Stimulated activated CD8-positive, alpha-beta memory T cell treated with anti-CD3 and anti-CD28 coated beads, Interleukin-12 subunit alpha, Interleukin-12 subunit beta, amount 100 ng/mL, for 4 hours (primary cell): Measurements from ENCODE around the gene SLC2A6.
A peak's percentile ranks its signal among the peaks of the same experiment; 100 is the strongest.
"Not testable (repeated sequence)": the region's sequence is repeated elsewhere in the genome, so short reads cannot be mapped to it uniquely, and the experiment has no call there.

Source experiments
- DNase-seq: peaks from one replicate; pipeline ENCODE4 v3.0.0-alpha.2; 2020; ENCODE audit warnings: low read depth

SLC2A6 gene

DNA sequence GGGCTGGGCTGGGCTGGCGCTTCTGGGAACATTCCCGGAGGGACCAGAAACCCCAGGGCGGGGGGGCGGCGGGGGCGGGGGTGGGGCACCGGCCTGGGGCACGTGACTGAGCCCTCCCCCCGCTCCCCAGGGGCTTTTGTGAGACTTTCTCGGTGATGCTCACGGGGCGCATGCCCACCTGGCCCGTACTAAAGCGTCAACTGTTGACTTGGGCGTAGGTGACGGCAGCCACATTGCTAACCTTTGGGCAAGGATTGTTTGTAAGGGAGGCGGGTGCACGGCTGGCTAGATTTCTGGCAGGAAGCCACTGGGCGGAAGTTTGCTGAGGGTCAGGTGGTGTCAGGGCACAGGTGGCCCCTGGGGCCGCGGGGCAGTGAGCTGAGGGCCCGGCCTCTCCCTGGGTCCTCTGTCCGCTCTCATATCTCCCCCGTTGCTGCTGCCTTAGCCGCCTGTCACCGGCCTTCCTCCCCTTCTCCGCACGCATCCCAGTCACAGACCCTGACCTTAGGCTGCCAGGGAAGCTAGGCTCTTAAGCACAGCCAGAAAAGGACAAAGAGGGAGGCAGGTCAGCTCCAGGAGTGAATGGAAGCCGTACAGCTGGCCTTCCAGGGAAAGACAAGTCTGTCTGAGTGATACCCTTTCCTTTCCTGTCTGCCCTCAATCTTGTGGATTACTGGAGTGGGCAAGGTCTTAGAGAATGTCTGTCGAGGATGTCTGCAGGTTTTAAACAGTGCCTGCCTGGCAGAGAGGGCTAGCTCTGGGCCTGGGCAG, 18.3 kb downstream of the SLC2A6 start:
- DNase-seq = no peak

DNA sequence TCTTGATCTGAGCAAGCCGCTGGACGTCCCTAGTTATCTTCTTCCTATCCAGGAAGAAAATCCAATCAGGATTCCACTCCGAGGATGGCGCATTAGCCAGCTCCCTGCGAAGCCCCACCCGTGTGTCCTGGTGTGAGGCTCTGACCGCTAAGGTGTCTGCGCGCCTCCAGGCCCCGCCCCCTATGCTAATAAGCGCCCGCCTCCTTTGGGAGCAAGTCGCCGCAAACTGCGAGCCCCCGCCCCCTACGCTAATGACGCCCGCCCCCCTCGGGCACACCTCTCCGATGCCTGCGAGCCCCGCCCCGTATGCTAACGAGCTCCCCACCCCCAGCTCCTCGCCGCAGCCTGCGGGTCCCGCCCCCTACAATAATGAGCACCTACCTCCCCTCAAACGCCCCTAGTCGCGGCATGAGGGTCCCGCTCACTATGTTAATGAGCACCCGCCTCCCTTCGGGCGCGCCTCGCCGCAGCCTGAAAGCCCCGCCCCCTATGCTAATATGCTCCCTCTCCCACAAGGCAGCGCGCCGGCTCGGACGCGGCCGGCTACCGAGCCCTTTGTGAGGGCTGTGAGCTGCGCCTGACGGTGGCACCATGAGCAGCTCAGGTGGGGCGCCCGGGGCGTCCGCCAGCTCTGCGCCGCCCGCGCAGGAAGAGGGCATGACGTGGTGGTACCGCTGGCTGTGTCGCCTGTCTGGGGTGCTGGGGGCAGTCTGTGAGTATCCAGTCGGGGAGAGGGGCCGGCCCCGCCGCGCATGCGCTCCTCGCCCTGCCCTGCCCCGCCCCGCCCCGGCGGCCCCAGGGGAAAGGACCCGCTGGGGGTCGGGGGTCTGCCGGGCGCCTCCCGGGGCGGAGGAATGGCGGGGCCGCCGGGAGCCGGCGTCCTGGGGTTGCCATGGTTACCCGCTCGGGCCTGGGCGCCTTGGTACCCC, 19.2 kb downstream of the SLC2A6 start, which contains the start of gene CACFD1:
TSS of gene CACFD1 (plus strand) at position 503 of the 929 bp plus-strand sequence. CDS start at position 592, 89 bp downstream.
- DNase-seq = peak; percentile 87

DNA sequence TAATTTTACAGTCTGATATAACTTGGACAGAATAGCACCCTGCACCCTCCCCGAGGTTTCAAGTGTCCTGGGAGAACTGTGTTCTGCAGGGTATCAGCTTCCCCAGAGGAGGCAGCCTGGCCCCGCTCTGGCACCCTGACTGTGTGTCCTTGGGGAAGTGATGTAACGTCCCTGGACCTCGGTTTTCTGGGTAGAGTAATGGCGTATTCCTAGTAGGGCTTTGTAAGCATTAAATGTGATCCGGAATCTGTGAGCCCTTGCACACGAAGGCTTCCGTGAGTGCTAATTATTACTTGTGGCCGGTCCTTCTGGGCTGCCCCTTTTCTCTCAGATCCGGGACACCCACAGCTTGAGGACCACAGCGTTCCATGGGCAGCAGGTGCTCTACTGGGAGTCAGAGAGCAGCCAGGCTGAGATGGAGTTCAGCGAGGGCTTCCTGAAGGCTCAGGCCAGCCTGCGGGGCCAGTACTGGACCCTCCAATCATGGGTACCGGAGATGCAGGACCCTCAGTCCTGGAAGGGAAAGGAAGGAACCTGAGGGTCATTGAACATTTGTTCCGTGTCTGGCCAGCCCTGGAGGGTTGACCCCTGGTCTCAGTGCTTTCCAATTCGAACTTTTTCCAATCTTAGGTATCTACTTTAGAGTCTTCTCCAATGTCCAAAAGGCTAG, 20.1 kb downstream of the SLC2A6 start:
- DNase-seq = no peak

DNA sequence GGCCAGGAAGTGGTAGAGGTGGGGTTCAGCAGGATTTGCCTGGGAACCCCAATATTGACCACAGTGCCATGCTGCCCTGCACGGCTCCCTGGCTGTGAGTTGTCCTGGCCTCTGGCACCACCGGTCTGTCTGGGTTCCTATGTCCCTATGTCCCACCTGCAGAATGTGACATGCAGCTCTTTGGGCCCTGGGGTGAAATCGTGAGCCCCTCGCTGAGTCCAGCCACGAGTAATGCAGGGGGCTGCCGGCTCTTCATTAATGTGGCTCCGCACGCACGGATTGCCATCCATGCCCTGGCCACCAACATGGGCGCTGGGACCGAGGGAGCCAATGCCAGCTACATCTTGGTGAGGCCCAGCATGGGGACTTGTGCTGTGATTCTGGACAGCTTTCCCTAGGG, 21.2 kb downstream of the SLC2A6 start:
- DNase-seq = no peak

DNA sequence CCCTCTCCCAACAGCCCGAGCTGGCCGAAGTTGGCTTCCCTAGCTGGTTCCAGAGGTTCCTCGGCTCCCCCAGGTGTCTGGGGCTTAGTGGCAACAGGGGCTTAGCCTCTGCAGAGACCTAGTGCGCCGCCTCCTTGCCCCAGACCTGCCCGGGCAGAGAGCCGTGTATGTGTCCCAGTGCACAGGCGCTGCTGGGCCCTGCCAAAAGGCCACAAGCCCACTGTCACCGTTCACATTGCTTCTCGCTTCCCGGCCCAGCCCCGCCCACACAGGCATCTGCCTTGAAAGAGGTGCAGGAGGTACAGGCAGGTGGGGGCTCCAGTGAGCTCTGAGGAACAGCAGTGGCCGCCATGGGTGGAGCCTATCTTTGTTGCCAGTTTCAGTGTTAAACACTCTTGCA, 21.7 kb downstream of the SLC2A6 start:
- no peak for DNase-seq

DNA sequence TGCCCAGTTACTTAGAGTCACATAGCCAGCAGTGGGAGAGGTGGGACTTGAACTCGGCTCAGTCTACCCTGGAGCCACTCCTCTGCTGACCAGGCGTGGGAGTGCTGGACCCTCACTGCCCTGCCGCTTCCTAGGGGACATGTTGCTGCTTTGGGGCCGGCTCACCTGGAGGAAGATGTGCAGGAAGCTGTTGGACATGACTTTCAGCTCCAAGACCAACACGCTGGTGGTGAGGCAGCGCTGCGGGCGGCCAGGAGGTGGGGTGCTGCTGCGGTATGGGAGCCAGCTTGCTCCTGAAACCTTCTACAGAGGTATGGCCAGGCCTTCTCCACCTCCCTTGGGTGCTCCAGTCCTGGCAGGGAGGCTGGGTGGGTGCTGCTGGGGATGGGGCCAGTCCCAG, 22.5 kb downstream of the SLC2A6 start:
- DNase-seq = no peak

DNA sequence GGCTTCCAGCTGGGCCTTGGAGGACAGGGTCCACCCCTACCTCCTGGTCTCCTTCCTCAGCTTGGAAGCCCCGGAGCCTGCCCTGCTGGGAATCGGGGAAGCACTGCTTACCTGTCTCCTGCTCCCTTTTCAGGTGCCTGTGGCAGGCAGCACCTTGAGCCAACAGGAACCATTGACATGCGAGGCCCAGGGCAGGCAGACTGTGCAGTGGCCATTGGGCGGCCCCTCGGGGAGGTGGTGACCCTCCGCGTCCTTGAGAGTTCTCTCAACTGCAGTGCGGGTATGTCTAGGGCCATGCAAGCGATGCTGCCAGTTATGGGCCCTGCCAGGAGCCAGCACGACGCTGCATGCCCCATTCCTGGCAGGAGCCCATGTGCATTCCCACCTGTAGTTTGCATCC, 23.0 kb downstream of the SLC2A6 start:
- DNase-seq = no peak

DNA sequence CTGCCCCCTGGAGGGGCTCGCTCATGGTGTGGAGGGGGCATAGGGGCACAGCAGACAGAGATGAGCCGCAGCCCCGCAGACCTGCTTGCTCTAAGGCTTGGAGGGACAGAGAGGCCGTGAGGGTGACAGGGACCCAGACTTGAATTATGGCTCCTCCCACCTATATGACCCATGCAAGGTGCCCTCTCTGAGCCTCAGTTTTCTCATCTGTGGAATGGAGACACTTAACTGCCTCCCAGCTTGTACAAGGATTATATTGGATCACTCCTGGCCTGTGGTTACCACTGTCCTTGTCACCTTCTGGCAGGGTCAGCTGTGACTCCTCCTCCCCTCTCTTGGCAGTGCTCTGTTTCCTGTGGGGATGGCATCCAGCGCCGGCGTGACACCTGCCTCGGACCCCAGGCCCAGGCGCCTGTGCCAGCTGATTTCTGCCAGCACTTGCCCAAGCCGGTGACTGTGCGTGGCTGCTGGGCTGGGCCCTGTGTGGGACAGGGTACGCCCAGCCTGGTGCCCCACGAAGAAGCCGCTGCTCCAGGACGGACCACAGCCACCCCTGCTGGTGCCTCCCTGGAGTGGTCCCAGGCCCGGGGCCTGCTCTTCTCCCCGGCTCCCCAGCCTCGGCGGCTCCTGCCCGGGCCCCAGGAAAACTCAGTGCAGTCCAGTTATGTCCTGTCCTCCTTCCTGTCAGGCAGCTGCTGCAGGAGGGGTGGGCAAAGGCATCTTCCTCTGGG, 23.8 kb downstream of the SLC2A6 start:
- no peak for DNase-seq

DNA sequence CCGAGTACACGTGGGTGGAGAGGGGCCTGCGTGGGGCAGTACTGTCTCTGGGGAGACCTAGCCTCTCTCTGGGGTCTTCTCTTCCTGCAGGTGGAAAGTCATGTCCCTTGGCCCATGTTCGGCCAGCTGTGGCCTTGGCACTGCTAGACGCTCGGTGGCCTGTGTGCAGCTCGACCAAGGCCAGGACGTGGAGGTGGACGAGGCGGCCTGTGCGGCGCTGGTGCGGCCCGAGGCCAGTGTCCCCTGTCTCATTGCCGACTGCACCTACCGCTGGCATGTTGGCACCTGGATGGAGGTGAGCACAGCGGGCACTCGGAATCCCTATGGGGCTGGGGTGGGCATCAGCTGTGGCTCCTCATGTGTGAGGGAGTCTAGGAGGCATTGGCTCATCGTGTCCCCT, 24.6 kb downstream of the SLC2A6 start:
- DNase-seq = no peak

DNA sequence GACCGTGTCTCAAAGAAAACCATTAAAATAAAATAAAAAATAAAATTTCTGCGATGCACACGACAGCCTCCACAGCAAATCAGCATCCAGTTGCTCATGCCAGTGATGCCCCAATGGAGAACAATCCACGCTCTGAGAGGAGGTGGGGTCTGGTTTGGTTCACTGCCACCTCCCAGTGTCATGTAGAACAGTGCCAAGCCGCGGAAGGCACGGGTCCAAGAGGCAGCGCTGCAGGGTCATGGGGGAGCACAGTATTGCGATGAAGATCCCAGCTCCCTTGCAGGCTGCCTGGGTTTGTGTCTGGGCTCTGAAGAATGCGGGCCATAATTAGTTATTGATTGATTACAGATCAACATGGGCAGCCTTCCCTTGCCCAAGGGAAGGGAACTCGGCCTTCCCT, 25.2 kb downstream of the SLC2A6 start:
- DNase-seq = no peak

DNA sequence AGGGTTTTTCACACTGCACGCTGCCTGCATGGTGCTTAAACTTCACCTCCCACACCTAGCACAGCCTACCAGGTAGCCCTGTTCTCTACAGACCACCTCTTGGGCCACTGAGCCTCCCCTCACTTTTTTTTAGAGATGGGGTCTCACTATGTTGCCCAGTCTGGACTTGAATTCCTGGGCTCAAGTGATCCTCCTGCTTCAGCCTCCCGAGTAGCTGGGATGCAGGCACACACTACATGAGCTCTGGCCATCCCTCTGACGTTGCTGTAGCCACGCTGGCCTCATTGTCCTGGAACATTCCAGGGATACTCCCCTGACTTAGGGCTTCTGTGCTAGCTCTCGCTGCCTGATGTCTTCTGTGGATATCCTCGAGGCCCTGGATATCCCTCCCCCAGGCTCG, 26.3 kb downstream of the SLC2A6 start:
- DNase-seq = no peak

DNA sequence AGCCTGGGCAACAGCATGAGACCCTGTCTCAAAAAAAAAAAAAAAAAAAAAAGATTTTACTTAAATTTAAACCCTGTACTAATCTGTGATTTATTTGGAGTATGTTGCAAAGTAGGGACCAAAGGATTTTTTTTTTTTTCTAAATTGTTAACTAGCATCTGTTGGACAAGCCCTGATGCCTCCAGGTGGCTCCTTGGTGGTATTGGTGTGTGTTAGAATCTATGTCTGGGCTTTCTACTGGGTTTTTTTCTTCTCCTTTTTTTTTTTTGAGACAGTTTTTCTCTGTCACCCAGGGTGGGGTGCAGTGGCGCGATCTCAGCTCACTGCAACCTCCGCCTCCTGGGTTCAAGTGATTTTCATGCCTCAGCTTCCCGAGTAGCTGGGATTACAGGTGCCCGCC, 27.0 kb downstream of the SLC2A6 start:
- DNase-seq = not testable (repeated sequence)

DNA sequence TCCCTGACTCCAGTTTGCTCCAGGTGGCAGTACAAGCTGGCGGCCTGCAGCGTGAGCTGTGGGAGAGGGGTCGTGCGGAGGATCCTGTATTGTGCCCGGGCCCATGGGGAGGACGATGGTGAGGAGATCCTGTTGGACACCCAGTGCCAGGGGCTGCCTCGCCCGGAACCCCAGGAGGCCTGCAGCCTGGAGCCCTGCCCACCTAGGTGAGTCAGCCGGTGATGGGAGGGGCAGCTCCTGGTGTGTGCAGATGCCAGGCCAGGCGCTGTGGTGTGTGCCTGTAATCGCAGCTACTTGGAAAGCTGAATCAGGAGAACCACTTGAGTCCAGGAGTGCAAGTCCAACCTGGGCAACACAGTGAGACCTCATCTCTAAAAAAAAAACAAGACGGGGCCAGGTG, 29.1 kb downstream of the SLC2A6 start:
- no peak for DNase-seq

DNA sequence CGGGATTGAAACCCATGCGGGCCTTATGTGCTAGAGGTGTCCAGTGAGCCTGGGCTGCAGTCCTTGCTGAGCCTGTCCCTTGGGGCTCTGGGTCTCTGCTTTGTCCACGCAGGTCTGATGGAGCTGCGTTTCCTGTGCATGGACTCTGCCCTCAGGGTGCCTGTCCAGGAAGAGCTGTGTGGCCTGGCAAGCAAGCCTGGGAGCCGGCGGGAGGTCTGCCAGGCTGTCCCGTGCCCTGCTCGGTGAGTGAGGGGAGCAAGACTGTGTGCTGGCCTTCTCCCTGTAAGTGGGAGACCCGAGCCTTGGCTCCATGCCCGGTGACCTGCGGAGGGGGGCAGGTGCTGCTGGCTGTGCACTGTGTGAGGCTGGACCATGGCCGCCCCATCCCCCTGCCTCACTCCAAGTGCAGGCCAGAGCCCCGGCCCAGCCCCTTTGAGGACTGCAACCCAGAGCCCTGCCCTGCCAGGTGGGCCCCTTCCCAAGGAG, 30.4 kb downstream of the SLC2A6 start:
- DNase-seq = no peak

DNA sequence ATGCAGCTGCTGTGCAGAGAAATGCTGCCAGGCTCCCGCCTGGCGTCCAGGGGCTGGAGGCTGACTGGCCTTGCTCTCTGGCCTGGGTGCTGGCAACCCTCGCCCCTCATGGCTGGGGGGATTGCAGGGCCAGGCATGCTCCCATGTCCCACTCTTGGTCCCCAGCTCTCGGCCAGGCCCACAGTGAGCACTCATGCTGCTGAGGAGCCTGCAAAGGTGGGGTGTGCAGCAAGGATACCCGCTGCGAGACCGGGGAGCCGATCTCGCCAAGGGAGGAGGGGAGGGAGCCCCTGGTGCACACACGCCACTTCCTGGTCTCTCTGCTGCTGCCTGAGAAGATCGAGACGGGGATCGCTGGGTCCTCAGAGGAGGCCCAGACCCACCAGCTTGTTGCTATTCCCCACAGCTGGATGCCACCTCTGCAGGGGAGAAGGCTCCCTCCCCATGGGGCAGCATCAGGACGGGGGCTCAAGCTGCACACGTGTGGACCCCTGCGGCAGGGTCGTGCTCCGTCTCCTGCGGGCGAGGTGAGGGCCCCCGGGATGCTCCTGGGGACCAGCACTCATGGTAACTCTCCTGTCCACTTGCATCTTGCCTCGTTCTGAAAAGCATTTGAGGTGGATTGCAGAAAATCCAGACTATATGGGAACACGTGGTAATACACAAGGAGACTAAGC, 33.5 kb downstream of the SLC2A6 start:
- DNase-seq = no peak

DNA sequence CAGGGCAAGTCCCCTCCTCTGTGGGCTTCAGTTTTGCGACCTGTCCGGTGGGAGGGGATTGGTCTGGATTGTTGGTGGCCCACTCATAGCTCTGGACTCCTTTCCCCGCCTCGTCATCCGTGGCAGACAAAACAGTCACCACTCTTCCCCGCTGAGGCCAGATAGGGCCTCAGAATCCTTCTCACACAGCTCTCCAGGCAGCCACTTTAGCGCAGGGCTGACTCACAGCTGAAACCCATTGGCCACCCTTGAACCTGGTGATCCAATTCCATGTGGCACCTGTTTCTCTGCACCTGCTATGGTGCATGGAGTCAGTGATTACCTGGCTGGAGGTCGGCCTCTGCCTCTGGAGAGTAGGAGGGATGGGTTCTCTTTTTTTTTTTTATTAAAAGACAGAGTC, 34.9 kb downstream of the SLC2A6 start:
- DNase-seq = no peak

DNA sequence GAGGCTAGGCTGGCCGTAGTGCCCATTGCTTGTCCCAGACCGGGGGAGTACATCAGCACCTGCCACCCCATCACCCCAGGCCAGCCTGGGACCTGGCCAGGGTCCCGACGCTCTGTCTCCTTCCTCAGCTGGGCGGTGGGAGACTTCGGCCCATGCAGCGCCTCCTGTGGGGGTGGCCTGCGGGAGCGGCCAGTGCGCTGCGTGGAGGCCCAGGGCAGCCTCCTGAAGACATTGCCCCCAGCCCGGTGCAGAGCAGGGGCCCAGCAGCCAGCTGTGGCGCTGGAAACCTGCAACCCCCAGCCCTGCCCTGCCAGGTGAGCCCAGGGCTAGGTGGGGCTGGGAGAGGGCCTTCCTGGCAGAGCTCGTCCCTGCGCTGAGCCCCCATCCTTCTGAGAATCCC, 35.7 kb downstream of the SLC2A6 start:
- no peak for DNase-seq

DNA sequence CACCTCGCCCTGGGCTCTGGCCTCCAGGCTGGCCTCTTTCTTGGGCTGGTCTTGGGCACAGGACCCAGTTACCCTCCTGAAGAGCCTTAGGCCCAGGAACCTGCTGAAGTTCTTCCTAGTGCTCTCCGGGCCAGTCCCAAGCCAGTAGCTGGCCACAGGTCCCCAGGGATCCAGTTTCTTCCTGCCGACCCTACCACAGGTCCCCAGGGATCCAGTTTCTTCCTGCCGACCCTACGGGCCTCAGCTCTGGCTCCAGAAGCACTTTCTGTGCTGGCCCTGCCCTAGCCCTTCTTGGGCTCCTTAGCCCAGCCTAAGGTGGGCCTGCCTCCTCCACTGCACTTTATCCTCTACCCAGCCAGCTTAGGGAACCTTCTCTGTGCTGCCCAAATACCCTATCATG, 37.3 kb downstream of the SLC2A6 start:
- DNase-seq = no peak

DNA sequence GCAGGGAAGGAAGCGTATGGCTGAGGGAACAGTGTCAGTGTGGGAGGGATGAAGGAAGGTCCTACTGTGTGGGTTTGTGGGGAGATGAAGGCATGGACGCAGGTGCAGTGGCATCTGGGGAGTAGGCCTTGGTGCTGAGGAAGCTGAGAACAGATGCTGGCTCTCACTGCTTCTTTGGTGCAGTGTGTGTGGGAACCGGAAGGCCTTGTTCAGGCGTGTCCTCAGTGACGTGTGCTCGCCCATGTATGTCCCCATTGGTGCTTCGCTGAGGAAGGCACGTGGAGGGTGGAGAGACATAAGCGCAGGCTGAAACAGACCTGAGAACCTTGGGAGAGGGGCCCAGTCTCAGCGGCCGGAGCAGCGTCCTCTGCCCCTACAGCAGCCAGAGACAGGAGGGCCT, 38.0 kb downstream of the SLC2A6 start:
- no peak for DNase-seq

DNA sequence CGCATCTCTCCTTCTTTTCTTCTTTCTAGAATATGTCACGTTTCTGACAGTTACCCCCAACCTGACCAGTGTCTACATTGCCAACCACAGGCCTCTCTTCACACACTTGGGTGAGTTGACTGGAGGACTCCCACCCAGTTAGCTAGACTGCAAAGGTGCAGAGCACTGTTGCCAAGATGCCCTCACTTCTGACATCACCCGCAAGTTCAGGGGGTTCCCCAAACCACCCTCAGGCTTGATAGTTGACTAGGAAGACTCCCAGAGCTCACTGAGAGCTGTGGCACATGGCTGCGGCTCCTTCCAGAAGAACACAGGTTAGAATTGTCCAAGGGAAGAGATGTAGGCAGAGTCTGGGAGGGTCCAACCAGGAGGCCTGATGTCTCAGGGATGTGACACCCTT, 39.6 kb downstream of the SLC2A6 start:
- DNase-seq = no peak
